Skeletal muscle satellite cell (primary cell): ENCODE results near the gene SRRD. TPM values are rescaled to one million over a fixed set of nuclear protein-coding genes. Genes with fewer than 3 reads are reported as not detected.
A peak's percentile ranks its signal among the peaks of the same experiment; 100 is the strongest.
"Not testable (repeated sequence)": the region's sequence is repeated elsewhere in the genome, so short reads cannot be mapped to it uniquely, and the experiment has no call there.

Experiments used
- H3K27me3 ChIP-seq: 2 replicates; pipeline ENCODE4 v1.7.0; 2013; ENCODE audit warnings: low read length; ENCODE audit not compliant: control insufficient read depth, insufficient read depth
- H3K36me3 ChIP-seq: 2 replicates; pipeline ENCODE4 v1.7.0; 2013; ENCODE audit warnings: mild to moderate bottlenecking, control low read depth, low read length; ENCODE audit not compliant: insufficient read depth
- H3K4me1 ChIP-seq: 2 replicates; pipeline ENCODE4 v1.7.0; 2013; ENCODE audit warnings: low read length; ENCODE audit not compliant: control insufficient read depth, insufficient read depth
- H3K4me2 ChIP-seq: 2 replicates; pipeline ENCODE4 v1.7.0; 2013; ENCODE audit warnings: mild to moderate bottlenecking, low read length
- H3K4me3 ChIP-seq: 2 replicates; pipeline ENCODE4 v1.7.0; 2013; ENCODE audit warnings: low read length
- H3K9ac ChIP-seq: 2 replicates; pipeline ENCODE4 v1.7.0; 2013; ENCODE audit warnings: mild to moderate bottlenecking, low read depth, low read length, moderate library complexity
- H3K9me3 ChIP-seq: replicated peaks from 2 replicates; pipeline ENCODE4 v1.7.0; 2013; ENCODE audit warnings: mild to moderate bottlenecking, control low read depth, low read length
- total RNA-seq: library from RNA; depleted of rRNA; stranded (reverse); fragments of >200 nt; gene quantifications from 2 replicates; pipeline ENCODE4 v1.2.3, GENCODE V29; 2012; rRNA removed

Gene SRRD, protein sequence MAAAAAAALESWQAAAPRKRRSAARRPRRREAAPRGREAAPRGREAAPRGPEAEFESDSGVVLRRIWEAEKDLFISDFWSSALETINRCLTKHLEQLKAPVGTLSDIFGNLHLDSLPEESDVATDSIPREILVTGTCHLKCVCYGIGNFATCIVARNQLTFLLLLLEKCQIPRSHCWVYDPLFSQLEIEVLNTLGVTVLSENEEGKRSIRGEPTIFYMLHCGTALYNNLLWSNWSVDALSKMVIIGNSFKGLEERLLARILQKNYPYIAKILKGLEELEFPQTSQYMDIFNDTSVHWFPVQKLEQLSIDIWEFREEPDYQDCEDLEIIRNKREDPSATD
- total RNA-seq: 9.4 and 13.2 TPM in 2 replicates

DNA sequence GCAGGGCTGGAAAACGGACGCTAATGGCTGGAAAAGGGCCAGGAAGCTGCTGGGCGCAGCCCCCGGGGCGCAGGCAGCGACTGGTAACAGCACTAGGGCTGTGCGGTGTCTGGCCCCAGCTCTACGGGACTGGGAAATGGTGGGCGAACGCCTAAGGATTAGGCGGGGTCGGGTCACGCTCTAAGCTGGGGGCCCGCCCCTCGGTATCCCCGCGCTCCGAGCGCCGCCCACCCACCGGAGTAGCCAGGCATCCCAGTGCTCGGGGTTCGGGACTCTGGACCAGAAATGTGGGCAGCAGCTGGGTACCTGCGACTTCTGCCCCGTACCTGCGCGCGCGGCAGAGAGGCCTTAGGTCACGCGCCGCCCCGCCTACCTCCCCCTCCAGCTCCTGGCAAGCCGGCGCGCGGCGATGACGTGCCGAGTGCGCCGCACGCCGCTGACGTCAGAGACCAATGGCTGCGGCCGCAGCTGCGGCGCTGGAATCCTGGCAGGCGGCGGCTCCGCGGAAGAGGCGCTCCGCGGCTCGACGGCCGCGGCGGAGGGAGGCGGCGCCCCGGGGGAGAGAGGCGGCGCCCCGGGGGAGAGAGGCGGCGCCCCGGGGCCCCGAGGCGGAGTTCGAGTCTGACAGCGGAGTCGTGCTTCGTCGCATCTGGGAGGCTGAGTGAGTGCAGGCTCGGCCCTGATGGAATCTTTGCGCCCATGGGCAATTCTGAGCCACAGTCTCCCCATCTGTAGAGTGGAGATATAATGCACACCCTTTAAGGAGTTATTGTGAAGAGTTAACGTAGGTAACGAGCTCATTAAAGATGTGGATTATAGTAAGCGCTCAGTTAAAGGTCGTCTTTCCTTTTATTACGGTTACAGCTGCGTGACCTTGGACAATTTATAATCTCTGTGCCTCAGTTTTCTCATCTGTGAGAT, at the start of gene SRRD, which contains the start of gene HPS4:
SRRD (plus strand) TSS at position 439 of the 921 bp plus-strand sequence; CDS start at position 453, 14 bp downstream.
HPS4 (minus strand) TSS at position 345 of the 921 bp plus-strand sequence. CDS start 2,021 bp downstream, outside the sequence.
- H3K9ac ChIP-seq: peak within 1 kb of the TSS; percentile 98
- H3K4me1 ChIP-seq: peaks cover 26% of the 10 kb centered on the region
- no peaks in the 10 kb centered on the region for H3K9me3 ChIP-seq
- peak within 1 kb of the TSS; percentile 95 for H3K4me3 ChIP-seq
- no peaks in the 10 kb centered on the region for H3K27me3 ChIP-seq
- H3K4me2 ChIP-seq: peak within 1 kb of the TSS; percentile 95
- H3K36me3 ChIP-seq: peaks cover 20% of the 10 kb centered on the region

DNA sequence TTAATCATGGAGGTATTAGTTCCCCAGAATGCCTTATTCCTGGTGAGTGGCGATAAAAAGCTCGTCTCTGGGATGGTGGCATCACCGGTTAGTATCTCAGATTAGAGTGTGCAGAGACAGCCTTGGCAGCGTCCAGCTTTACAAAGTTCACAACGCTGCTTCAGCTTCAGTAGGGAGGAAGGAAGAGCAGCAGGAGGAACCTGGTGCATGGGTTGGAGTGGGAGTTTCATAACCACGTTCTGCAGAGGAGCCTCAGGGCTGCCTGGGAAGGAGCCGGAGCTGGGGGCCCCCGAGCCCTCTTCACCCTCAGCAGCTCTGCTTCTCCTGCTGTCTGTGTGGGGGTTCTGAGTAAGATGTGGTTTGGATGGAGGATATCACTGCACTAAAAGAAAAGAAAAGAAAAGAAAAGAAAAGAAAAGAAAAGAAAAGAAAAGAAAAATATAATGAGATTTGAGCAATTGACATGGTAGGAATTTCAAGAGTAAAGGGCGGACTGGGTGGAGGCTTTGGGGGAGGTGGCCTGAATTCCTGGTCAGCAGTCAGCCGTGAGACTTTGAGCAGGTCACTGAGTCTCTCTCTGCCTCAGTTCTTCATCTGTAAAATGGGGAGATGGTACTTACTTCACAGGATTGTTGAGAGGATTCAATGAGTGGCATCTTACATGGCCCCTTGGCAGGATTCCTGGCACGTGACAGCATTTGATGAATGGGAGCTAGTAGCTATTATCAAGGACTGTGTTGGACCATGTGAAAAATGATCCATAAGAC, 48.2 kb upstream of the SRRD start:
- no peak overlapping the region for H3K9ac ChIP-seq
- no peaks in the 10 kb centered on the region for H3K27me3 ChIP-seq
- H3K4me3 ChIP-seq: no peak overlapping the region
- no peaks in the 10 kb centered on the region for H3K9me3 ChIP-seq
- peaks cover 10% of the 10 kb centered on the region for H3K4me1 ChIP-seq
- H3K36me3 ChIP-seq: no peaks in the 10 kb centered on the region
- H3K4me2 ChIP-seq: no peak overlapping the region

DNA sequence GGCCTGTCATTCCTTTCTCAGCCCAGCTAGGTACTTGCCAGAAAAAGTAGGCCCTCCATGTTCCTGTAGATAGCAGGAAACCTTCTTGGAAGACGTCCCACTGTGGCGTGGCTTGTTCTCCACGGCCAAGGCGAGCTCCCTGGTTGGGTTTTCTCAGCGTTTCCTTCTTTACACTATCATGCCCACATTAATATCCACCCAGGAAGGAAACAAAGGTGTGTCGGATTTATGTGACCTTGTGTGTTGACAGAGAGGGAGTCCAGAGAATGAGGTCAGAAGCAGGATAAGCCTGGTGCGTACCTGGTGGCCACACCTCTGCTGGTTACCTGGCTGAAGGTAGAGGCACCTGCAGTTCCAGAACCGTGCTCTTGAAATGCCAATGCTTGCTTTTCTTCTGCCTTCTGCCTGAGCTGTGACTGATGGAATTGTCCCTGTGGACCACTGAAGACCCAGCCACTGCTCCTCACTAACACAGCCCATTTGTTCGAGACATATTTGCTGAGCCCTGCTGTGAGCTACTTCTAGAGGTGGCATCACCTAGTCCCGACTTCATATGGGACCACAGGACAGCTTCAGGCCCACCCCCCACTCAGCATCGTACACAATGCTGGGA, 46.7 kb upstream of the SRRD start:
- Histone ChIP-seq H3K27me3 (no peaks in the 10 kb centered on the region), H3K4me2 (no peak overlapping the region), H3K9ac (no peak overlapping the region), H3K9me3 (no peaks in the 10 kb centered on the region), H3K4me1 (peaks cover 3% of the 10 kb centered on the region), H3K36me3 (no peaks in the 10 kb centered on the region), H3K4me3 (no peak overlapping the region)

DNA sequence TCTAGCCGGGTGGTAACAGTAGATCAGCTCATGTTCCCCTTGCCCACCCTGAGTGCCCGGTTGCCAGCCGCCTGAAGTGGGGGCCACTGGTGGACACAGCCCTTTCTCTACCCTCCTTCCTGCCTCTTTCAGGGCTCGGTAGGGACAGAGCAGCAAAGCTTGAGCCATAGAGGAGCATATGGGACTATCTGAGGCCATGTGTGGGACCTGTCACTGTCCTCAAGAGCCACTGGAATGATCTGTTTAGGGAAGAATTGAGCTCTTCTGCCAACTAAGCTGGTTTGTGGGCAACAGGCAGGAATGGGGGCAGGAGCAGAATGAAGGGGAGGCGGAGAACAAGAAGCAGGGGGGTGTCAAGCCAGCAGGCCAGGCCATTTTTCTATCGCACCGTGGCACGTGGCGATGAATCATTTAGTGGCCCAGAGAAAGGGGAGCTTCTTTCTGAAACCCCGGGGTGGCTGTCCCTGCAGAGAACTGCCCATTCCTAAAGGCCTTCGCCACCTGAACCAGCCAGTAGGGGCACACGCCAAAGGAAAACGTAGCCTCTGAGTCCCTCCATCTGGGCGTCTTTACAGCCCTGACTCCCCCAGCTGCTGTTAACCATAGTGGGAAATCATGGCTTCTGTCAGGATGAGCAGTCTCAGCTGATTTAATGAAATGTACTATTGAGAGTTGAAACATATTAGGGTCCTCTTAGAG, 45.8 kb upstream of the SRRD start:
- Histone ChIP-seq H3K9ac (no peak overlapping the region), H3K27me3 (no peaks in the 10 kb centered on the region), H3K4me1 (peaks cover 3% of the 10 kb centered on the region), H3K9me3 (no peaks in the 10 kb centered on the region), H3K36me3 (no peaks in the 10 kb centered on the region), H3K4me3 (no peak overlapping the region), H3K4me2 (no peak overlapping the region)

DNA sequence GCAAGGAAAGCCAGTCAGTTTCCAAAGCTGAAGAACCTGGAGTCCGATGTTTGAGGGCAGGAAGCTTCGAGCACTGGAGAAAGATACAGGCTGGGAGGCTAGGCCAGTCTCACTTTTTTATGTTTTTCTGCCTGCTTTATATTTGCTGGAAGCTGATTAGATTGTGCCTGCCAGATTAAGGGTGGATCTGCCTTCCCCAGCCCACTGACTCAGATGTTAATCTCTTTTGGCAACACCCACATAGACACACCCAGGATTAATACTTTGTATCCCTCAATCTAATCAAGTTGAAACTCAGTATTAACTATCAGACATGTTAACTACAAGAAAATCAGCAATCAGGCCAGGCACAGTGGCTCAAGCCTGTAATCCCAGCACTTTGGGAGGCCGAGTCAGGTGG, 44.9 kb upstream of the SRRD start:
- not testable (repeated sequence) for H3K27me3 ChIP-seq, H3K4me1 ChIP-seq, H3K4me3 ChIP-seq, H3K9ac ChIP-seq, H3K36me3 ChIP-seq, H3K9me3 ChIP-seq, H3K4me2 ChIP-seq

DNA sequence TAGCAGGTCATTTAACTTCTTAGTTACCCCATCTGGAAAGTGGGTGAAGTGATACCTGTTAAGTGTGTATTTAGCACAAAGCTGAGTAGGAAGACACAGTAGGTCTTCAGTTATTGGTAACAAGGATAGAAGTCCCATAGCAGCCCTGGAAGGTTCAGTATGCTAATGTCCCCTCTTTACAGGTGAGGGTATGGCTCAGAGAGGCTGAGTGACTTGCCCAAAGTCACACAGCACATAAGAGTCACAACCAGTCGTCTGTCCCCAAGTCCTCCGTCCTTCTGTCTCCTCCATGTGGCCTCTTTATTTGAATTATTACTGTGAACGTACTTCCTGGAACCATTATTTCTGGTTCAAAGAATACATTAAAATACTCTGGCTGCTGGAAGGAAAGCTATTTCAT, 44.1 kb upstream of the SRRD start:
- no peaks in the 10 kb centered on the region for H3K36me3 ChIP-seq
- H3K4me1 ChIP-seq: peaks cover 3% of the 10 kb centered on the region
- no peak overlapping the region for H3K9ac ChIP-seq
- no peak overlapping the region for H3K4me3 ChIP-seq
- no peaks in the 10 kb centered on the region for H3K27me3 ChIP-seq
- no peak overlapping the region for H3K4me2 ChIP-seq
- H3K9me3 ChIP-seq: no peaks in the 10 kb centered on the region

DNA sequence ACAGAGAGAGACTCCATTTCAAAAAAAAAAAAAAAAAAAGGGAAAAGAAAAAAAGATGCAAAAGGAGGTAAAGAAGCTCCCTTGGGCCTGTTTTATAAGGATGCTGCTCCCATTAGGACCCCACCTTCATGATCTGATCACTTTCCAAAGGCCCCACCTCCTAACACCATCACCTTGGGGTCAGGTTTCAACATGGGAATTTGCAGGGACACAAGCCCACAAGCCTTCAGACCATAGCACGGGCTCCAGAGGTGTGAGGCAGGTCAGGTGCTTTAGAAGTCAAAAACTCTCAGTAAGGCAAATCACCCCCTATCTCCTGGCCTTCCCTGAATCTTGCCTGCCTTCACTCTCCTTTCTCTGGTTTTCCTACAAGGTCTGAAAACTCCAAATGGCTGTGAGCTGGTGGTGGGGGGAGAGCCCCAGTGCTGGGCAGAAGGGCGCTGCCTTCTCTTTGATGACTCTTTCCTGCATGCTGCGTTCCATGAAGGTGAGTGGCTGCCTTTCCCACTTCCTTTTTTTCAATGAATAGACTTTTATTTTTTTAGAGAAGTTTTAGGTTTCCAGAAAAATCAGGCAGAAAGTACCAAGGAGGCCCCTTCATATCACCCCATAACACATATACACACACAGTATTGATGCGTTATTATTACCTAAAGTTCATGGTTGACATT, 41.5 kb upstream of the SRRD start:
- H3K4me3 ChIP-seq: no peak overlapping the region
- H3K9me3 ChIP-seq: no peaks in the 10 kb centered on the region
- no peak overlapping the region for H3K9ac ChIP-seq
- H3K36me3 ChIP-seq: no peaks in the 10 kb centered on the region
- H3K27me3 ChIP-seq: peaks cover 4% of the 10 kb centered on the region
- no peak overlapping the region for H3K4me2 ChIP-seq
- peaks cover 3% of the 10 kb centered on the region for H3K4me1 ChIP-seq

DNA sequence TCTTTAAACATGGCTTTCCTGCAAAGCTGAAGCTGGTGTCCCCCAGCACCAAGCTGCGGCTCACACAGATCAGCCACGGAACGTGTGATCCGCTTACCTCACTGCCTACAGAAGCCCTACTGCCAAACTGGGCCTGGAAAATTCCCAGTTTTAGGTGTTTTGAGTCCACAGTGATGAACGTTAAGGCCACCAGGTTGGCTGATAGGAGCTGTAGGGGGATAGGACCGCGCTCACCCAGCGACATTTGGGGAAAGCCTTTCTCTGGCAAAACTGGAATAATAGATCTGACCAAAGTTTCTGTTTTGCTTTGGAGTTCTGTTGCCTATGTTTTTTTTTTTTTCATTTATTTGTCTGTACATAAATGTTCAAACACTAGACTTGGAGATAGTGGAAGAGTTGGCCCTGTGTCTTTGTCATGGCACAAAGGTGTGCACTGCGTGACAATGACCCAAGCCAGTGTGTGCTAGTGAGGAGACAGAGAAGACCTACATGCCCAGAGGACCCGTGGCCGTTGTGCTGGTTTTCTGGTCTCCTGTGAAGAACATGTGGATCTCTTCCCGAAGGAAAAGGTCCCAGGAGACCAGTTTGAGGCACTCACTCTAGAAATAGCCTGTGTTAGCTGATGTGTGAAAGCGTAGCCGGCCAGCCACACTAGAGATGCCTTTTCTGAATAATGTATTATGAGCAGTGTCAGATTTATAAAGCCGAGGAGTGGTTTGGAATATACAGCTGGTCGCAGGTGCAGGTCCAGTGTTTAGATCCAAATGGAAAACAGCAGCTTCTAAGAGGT, 39.6 kb upstream of the SRRD start:
- Histone ChIP-seq H3K9ac (no peak overlapping the region), H3K27me3 (peaks cover 4% of the 10 kb centered on the region), H3K36me3 (no peaks in the 10 kb centered on the region), H3K9me3 (no peaks in the 10 kb centered on the region), H3K4me2 (no peak overlapping the region), H3K4me1 (no peaks in the 10 kb centered on the region), H3K4me3 (no peak overlapping the region)

DNA sequence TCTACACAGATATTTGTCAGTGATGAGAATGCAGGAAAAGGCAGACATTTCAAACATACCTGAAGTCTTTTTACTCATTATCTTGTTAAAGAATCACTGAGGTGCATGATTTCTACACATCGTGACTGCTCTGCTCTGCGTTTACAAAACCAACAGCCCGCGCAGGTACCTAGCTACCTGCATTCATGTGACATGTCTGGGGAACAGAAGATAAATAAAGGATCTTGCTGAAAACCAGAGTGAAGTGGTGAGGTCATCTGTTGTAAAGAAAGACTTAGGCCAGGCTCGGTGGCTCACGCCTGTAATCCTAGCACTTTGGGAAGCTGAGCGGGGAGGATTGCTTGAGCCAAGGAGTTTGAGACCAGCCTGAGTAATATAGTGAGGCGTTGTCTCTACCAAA, 38.9 kb upstream of the SRRD start:
- Histone ChIP-seq H3K9me3 (no peaks in the 10 kb centered on the region), H3K4me2 (no peak overlapping the region), H3K4me1 (no peaks in the 10 kb centered on the region), H3K27me3 (peaks cover 4% of the 10 kb centered on the region), H3K9ac (no peak overlapping the region), H3K4me3 (no peak overlapping the region), H3K36me3 (peaks cover 2% of the 10 kb centered on the region)
